Bronchial epithelial cell (primary cell): ENCODE results near the gene MYO1C. TPM values are rescaled to one million over a fixed set of nuclear protein-coding genes. Genes with fewer than 3 reads are reported as not detected.

Experiments
- DNase-seq: peaks from one replicate; pipeline ENCODE4 v3.0.0-alpha.2; 2010; ENCODE audit warnings: low read depth
- FAIRE-seq: peaks from 2 replicates; lab custom pipeline; 2011; peaks lifted over from hg19 to GRCh38; lab: Jason Lieb, UNC
- H3K27me3 ChIP-seq: 2 replicates; pipeline ENCODE4 v1.5.1; 2011; ENCODE audit warnings: low read length; ENCODE audit not compliant: control insufficient read depth, insufficient read depth
- H3K36me3 ChIP-seq: 2 replicates; pipeline ENCODE4 v1.5.1; 2011; ENCODE audit warnings: low read length; ENCODE audit not compliant: control insufficient read depth, insufficient read depth
- H3K4me3 ChIP-seq: 2 replicates; pipeline ENCODE4 v1.5.1; 2011; ENCODE audit warnings: mild to moderate bottlenecking, low read depth, low read length, control low read depth
- CTCF ChIP-seq: IDR thresholded peaks from 2 replicates; pipeline ENCODE4 v1.5.1; 2011; ENCODE audit warnings: mild to moderate bottlenecking, moderate library complexity, low read length, control low read depth, inconsistent platforms; ENCODE audit not compliant: insufficient read depth, severe bottlenecking
- total RNA-seq: library from RNA; depleted of rRNA; stranded (reverse); fragments of >200 nt; gene quantifications from 2 replicates; pipeline ENCODE4 v1.2.1, GENCODE V29; 2014

MYO1C gene
- 80.3 and 90.5 TPM in 2 replicates for total RNA-seq

- FAIRE-seq (no peak), DNase-seq (no peak)
- Histone ChIP-seq H3K36me3 (peaks cover 7% of the 10 kb centered on the region), H3K4me3 (peak within 1 kb of the TSS; percentile 91), H3K27me3 (no peaks in the 10 kb centered on the region)
- TF ChIP-seq CTCF, result no peak
These were observed at the start of gene MYO1C for GRCh38 chr17:1492249-1493206. MYO1C (minus strand) TSS chr17:1492686; CDS start chr17:1492487, 199 bp downstream.

- H3K27me3 ChIP-seq, result no peaks in the 10 kb centered on the region
- H3K36me3 ChIP-seq, result peaks cover 33% of the 10 kb centered on the region
- no peak overlapping the region for H3K4me3 ChIP-seq
- TF ChIP-seq CTCF, result no peak
- DNase-seq (no peak), FAIRE-seq (no peak)
These were observed 49.0 kb upstream of the MYO1C start for GRCh38 chr17:1541367-1541904.

GRCh38 chr17:1539811-1540210 is 47.3 kb upstream of the MYO1C start:
- DNase-seq, result no peak
- no peak for TF ChIP-seq CTCF
- FAIRE-seq, result no peak

GRCh38 chr17:1535737-1536136 is 43.3 kb upstream of the MYO1C start:
- DNase-seq (no peak), FAIRE-seq (no peak)
- TF ChIP-seq CTCF, result no peak
- Histone ChIP-seq H3K27me3 (no peaks in the 10 kb centered on the region), H3K36me3 (peaks cover 29% of the 10 kb centered on the region), H3K4me3 (no peak overlapping the region)

More at GRCh38 chr17:1539811-1540210, 47.3 kb upstream of the MYO1C start:
- Histone ChIP-seq H3K36me3 (peaks cover 28% of the 10 kb centered on the region), H3K27me3 (no peaks in the 10 kb centered on the region), H3K4me3 (no peak overlapping the region)

- Histone ChIP-seq H3K27me3 (no peaks in the 10 kb centered on the region), H3K4me3 (no peak overlapping the region), H3K36me3 (peaks cover 21% of the 10 kb centered on the region)
- no peak for TF ChIP-seq CTCF
- FAIRE-seq, result no peak
- no peak for DNase-seq
These were observed 41.3 kb upstream of the MYO1C start for GRCh38 chr17:1533661-1534325.
